Measurements from ENCODE around the gene STX11.

The STX11 gene

DNA sequence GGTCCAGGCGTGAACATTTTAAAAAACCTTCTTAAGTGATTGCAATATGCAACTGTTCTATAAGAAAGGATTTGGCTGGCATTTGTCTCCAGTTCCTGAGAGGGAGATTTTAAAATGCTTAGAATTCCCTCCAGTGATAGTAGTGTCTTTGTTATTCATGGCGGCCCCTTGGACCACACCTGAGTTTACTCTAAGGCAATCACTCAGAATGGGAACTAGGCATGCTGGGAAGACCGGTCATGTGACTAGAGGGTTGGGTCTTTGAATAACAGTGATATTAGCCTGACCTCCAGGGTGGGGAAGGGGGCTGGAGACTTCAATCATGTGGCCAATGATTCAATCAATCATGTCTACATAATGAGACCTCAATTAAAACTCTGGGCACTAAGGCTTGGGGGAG lies 84.1 kb downstream of the STX11 start:
- TF ChIP-seq, protein P1, sequence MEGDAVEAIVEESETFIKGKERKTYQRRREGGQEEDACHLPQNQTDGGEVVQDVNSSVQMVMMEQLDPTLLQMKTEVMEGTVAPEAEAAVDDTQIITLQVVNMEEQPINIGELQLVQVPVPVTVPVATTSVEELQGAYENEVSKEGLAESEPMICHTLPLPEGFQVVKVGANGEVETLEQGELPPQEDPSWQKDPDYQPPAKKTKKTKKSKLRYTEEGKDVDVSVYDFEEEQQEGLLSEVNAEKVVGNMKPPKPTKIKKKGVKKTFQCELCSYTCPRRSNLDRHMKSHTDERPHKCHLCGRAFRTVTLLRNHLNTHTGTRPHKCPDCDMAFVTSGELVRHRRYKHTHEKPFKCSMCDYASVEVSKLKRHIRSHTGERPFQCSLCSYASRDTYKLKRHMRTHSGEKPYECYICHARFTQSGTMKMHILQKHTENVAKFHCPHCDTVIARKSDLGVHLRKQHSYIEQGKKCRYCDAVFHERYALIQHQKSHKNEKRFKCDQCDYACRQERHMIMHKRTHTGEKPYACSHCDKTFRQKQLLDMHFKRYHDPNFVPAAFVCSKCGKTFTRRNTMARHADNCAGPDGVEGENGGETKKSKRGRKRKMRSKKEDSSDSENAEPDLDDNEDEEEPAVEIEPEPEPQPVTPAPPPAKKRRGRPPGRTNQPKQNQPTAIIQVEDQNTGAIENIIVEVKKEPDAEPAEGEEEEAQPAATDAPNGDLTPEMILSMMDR (IDR thresholded peaks at IDR 0.05) = no peak
- Mint-ChIP-seq H3K4me1 (peaks cover 18% of the 10 kb centered on the region), H3K9me3 (peaks cover 17% of the 10 kb centered on the region), H3K4me3 (no peak overlapping the region), H3K27me3 (ENCODE audit: low read depth, poor library complexity) (peaks cover 6% of the 10 kb centered on the region), H3K36me3 (ENCODE audit: low read depth) (no peaks in the 10 kb centered on the region), H3K27ac (no peak overlapping the region)
- no peak for DNase-seq

DNA sequence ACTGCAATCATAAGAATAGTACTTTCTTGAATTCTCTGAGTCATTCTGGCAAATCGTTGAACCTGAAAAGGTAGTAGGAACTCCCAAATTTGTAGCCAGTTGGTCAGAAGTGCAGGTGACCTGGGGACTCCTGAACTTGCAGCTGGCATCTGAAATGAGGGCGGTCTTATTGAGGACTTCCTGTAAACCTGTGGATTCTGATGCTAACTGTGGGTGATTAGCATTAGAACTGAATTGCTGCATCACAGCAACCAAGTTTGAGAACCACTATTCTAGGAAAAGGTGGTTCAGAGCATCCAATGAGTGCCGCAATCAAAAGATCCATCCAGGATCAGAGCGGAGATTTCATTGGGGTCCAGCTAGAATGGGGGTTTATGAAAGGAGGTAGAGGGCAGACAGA lies 84.6 kb downstream of the STX11 start:
- DNase-seq = no peak

More for the DNA sequence above, 84.6 kb downstream of the STX11 start:
- Mint-ChIP-seq H3K36me3 (ENCODE audit: low read depth) (no peaks in the 10 kb centered on the region), H3K9me3 (peaks cover 17% of the 10 kb centered on the region), H3K4me3 (no peak overlapping the region), H3K27ac (no peak overlapping the region), H3K4me1 (peaks cover 18% of the 10 kb centered on the region), H3K27me3 (ENCODE audit: low read depth, poor library complexity) (peaks cover 4% of the 10 kb centered on the region)
- TF ChIP-seq, protein P1 (IDR thresholded peaks at IDR 0.05) = no peak

Data from nephron progenitor cell (in vitro differentiated cells).